ENCODE data around the gene HIRIP3. TPM values are rescaled to one million over a fixed set of nuclear protein-coding genes. Genes with fewer than 3 reads are reported as not detected.
A peak's percentile ranks its signal among the peaks of the same experiment; 100 is the strongest.

HIRIP3 gene
- total and polyA plus RNA-seq, 2 donors from 2014 or later, result 16.0 to 18.7 TPM

DNA sequence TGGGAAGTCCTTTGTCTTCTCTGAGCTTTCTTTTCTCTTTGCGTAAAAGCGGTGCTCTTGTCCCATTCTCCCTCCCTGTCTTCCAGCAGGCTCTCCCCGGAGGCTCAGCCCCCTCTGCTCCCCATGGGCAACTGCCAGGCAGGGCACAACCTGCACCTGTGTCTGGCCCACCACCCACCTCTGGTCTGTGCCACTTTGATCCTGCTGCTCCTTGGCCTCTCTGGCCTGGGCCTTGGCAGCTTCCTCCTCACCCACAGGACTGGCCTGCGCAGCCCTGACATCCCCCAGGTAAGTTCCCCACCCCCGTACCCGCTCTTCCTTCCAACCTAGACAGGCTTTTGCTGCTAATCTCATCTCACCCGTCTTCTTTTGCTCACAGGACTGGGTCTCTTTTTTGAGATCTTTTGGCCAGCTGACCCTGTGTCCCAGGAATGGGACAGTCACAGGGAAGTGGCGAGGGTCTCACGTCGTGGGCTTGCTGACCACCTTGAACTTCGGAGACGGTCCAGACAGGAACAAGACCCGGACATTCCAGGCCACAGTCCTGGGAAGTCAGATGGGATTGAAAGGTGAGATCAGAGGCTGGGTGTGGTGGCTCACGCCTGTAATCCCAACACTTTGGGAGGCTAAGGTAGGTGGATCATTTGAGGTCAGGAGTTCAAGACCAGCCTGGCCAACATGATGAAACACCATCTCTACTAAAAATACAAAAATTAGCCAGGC, 32.2 kb downstream of the HIRIP3 start:
- Histone ChIP-seq H3K36me3 (ENCODE audit: control insufficient read depth in 2 of 3, insufficient read depth in 3 of 3, low read length in 3 of 3) (peaks cover 0 to 4% (median under 1%) of the 10 kb centered on the region in 3 donors), H3K9me3 (ENCODE audit: control insufficient read depth in 2 of 3, insufficient read depth in 1 of 3, low read length in 3 of 3) (no peaks in the 10 kb centered on the region), H3K9ac (ENCODE audit: low read length in 3 of 3) (peak overlapping the region in 1 of 3 donors; percentile 57), H3K27ac (ENCODE audit: low read depth in 2 of 2, low read length in 2 of 2) (peak overlapping the region in 1 of 2 donors; percentile 88), H3K4me1 (ENCODE audit: control insufficient read depth in 2 of 3, insufficient read depth in 2 of 3, low read depth in 1 of 3, low read length in 3 of 3) (peaks cover 0 to 12% (median 3%) of the 10 kb centered on the region in 3 donors), H3K27me3 (ENCODE audit: control insufficient read depth, insufficient read depth, low read length) (no peaks in the 10 kb centered on the region), H3K4me3 (ENCODE audit: low read length in 3 of 3) (peak overlapping the region; percentile 72 to 86 (median 75))
- DNase-seq (peak in 1 of 5 donors; percentile 75), FAIRE-seq (no peak)
- TF ChIP-seq CTCF (IDR thresholded peaks at IDR 0.05; ENCODE audit: borderline replicate concordance, extremely low read depth, insufficient read depth), result no peak
- intact Hi-C loops (cut with DNase I), result no loop called here

GRCh38 chr16:29962344-29962994, 32.9 kb downstream of the HIRIP3 start:
- TF ChIP-seq CTCF (IDR thresholded peaks at IDR 0.05; ENCODE audit: borderline replicate concordance, extremely low read depth, insufficient read depth), result no peak
- Histone ChIP-seq H3K4me1 (ENCODE audit: control insufficient read depth in 2 of 3, insufficient read depth in 2 of 3, low read depth in 1 of 3, low read length in 3 of 3) (peaks cover 0 to 12% (median 3%) of the 10 kb centered on the region in 3 donors), H3K9me3 (ENCODE audit: control insufficient read depth in 2 of 3, insufficient read depth in 1 of 3, low read length in 3 of 3) (no peaks in the 10 kb centered on the region), H3K4me3 (ENCODE audit: low read length in 3 of 3) (peak overlapping the region; percentile 72 to 86 (median 75)), H3K27ac (ENCODE audit: low read depth in 2 of 2, low read length in 2 of 2) (peak overlapping the region; percentile 79 to 88), H3K36me3 (ENCODE audit: control insufficient read depth in 2 of 3, insufficient read depth in 3 of 3, low read length in 3 of 3) (no peaks in the 10 kb centered on the region), H3K27me3 (ENCODE audit: control insufficient read depth, insufficient read depth, low read length) (no peaks in the 10 kb centered on the region), H3K9ac (ENCODE audit: low read length in 3 of 3) (peak overlapping the region; percentile 40 to 91 (median 57))
- intact Hi-C loops (cut with DNase I), result no loop called here
- FAIRE-seq (no peak), DNase-seq (peak in 2 of 5 donors; percentile 19 to 70)

DNA sequence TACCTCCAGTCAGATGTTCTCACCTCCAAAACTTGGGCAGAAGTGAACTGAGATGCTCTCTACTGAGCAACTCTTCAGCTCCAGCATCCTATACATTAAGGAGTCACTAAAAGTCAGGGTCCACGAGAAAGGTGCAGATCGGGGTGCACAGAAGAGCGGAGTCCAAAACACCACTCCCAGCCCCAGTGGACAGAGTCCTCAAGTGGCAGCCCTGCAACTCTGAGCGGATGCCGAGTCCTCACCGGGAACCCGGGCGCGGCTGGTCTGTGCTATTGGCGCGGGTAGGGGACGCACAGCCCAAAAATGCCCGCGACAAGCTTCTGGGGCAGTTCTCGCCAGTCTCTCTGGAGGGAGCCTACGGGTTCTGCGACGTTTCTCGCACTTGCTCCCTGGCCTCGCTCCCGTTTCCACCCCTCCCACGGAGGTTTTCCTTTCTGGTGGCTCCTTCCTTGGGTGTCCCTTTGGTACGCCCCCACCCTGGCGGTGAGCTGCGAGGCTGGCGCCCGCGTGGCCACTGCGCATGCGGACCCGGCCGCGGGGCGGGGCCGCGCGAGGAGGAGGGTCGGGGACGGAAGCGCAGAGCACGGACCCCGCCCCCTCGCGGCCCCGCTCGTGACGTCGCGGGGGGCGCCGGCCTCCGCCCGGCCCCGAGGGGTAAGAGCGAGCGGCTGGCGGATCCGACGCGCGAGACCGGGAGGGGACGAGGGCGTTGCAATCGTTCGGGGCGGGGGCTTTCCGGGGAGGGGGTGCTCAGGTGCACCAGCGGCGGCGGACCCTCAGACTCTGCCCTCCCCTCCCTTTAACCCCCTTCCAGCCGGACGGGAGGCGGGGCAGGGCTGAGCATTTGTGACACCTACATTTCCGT, 33.7 kb downstream of the HIRIP3 start, which contains the start of gene TMEM219:
Gene TMEM219, plus strand, starts transcription at position 601 of the 865 bp plus-strand sequence. CDS start 1,065 bp downstream, outside the sequence.
- peak; percentile 34 for TF ChIP-seq CTCF (IDR thresholded peaks at IDR 0.05; ENCODE audit: borderline replicate concordance, extremely low read depth, insufficient read depth)
- Histone ChIP-seq H3K4me1 (ENCODE audit: control insufficient read depth in 2 of 3, insufficient read depth in 2 of 3, low read depth in 1 of 3, low read length in 3 of 3) (peaks cover 0 to 12% (median 3%) of the 10 kb centered on the region in 3 donors), H3K27me3 (ENCODE audit: control insufficient read depth, insufficient read depth, low read length) (no peaks in the 10 kb centered on the region), H3K27ac (ENCODE audit: low read depth in 2 of 2, low read length in 2 of 2) (peak within 1 kb of the TSS; percentile 83 to 88), H3K4me3 (ENCODE audit: low read length in 3 of 3) (peak within 1 kb of the TSS; percentile 84 to 86 (median 86)), H3K36me3 (ENCODE audit: control insufficient read depth in 2 of 3, insufficient read depth in 3 of 3, low read length in 3 of 3) (no peaks in the 10 kb centered on the region), H3K9me3 (ENCODE audit: control insufficient read depth in 2 of 3, insufficient read depth in 1 of 3, low read length in 3 of 3) (no peaks in the 10 kb centered on the region), H3K9ac (ENCODE audit: low read length in 3 of 3) (peak within 1 kb of the TSS; percentile 65 to 91 (median 68))
- DNase-seq (peak; percentile 94 to 97 (median 96)), FAIRE-seq (no peak)
- intact Hi-C loops (cut with DNase I), result no loop called here

All from kidney (tissue), 14 donors.